T-cell (primary cell): ENCODE results near the gene ABLIM1. TPM values are rescaled to one million over a fixed set of nuclear protein-coding genes. Genes with fewer than 3 reads are reported as not detected.
A peak's percentile ranks its signal among the peaks of the same experiment; 100 is the strongest.

Source experiments
- ATAC-seq, 4 experiments: fragments of 200-7000 bp in 3 of 4; fragments of 150-1000 bp in 1 of 4; cut with Tn5 transposase; replicated peaks in 1 of 4; 1 replicate in 3 of 4; 2 replicates in 1 of 4; pipeline ENCODE4 v1.10.0; 2021; ENCODE audit warnings: moderate library complexity in 3 of 4, mild to moderate bottlenecking in 2 of 4, moderate number of reproducible peaks in 1 of 4
- CTCF ChIA-PET, 2 donors: fragments of 300-600 bp; sonication (Branson Sonifier 250); formaldehyde crosslinking; loops; one replicate each; lab custom pipeline; 2022; ENCODE audit warnings: antibody characterized with exemption in 2 of 2; lab: Charles Lee
- POLR2A ChIA-PET, 2 donors: fragments of 300-600 bp; sonication (Branson Sonifier 250); formaldehyde crosslinking; loops; one replicate each; lab custom pipeline; 2022; ENCODE audit warnings: antibody characterized with exemption in 2 of 2; lab: Charles Lee
- DNase-seq, 35 experiments: peaks; one replicate each; pipeline versions ENCODE4 v3.0.0 to v3.0.0-alpha.2; 2013 to 2023
- H3K27ac ChIP-seq: one replicate; pipeline ENCODE4 v1.5.1; 2013; ENCODE audit warnings: low read length
- H3K27me3 ChIP-seq, 2 experiments: replicated peaks in 1 of 2; 1 replicate in 1 of 2; 2 replicates in 1 of 2; pipeline versions ENCODE4 v1.6.1 to v1.7.0; 2013; ENCODE audit warnings: low read length in 1 of 2, mixed read lengths in 1 of 2; ENCODE audit not compliant: control insufficient read depth in 2 of 2, insufficient read depth in 2 of 2; ENCODE audit errors: extremely low read depth in 1 of 2
- H3K36me3 ChIP-seq, 2 donors: 1 replicate in 1 of 2; 2 replicates in 1 of 2; pipeline versions ENCODE4 v1.6.1 to v1.7.0; 2013; ENCODE audit warnings: low read length in 1 of 2; ENCODE audit not compliant: control insufficient read depth in 2 of 2, insufficient read depth in 1 of 2; ENCODE audit errors: extremely low read depth in 1 of 2
- H3K4me1 ChIP-seq, 2 experiments: 1 replicate in 1 of 2; 2 replicates in 1 of 2; pipeline versions ENCODE4 v1.6.1 to v1.7.0; 2013; ENCODE audit warnings: low read length in 2 of 2, mixed read lengths in 1 of 2; ENCODE audit not compliant: insufficient read depth in 2 of 2, control insufficient read depth in 1 of 2; ENCODE audit errors: extremely low read depth in 1 of 2
- H3K4me3 ChIP-seq, 2 donors: 1 replicate in 1 of 2; 2 replicates in 1 of 2; pipeline versions ENCODE4 v1.5.1 to v1.7.0; 2013; ENCODE audit warnings: mild to moderate bottlenecking in 2 of 2, low read length in 1 of 2, moderate library complexity in 1 of 2; ENCODE audit not compliant: control insufficient read depth in 1 of 2; ENCODE audit errors: extremely low read depth in 1 of 2
- H3K9me3 ChIP-seq: 2 replicates; pipeline ENCODE4 v1.7.0; 2013
- H3K27ac Mint-ChIP-seq, 2 donors: one replicate each; pipeline ENCODE4 v1.8.0; 2020 to 2021; ENCODE audit warnings: mild to moderate bottlenecking in 2 of 2, mixed read lengths in 2 of 2
- H3K27me3 Mint-ChIP-seq, 2 donors: one replicate each; pipeline ENCODE4 v1.8.0; 2021 to 2022; ENCODE audit warnings: mixed read lengths in 2 of 2
- H3K36me3 Mint-ChIP-seq: one replicate; pipeline ENCODE4 v1.8.0; 2021; ENCODE audit warnings: mixed read lengths
- H3K4me1 Mint-ChIP-seq, 3 donors: one replicate each; pipeline ENCODE4 v1.8.0; 2020 to 2022; ENCODE audit warnings: mixed read lengths in 3 of 3, mild to moderate bottlenecking in 1 of 3
- H3K4me3 Mint-ChIP-seq, 3 donors: one replicate each; pipeline ENCODE4 v1.8.0; 2020 to 2022; ENCODE audit warnings: mild to moderate bottlenecking in 3 of 3, mixed read lengths in 3 of 3, moderate library complexity in 3 of 3
- H3K9me3 Mint-ChIP-seq, 3 donors: one replicate each; pipeline ENCODE4 v1.8.0; 2020 to 2022; ENCODE audit warnings: mixed read lengths in 3 of 3
- WGBS: methylation state at CpG from one replicate; pipeline ENCODE4 v1.1.5; 2013; ENCODE audit warnings: missing lambda C conversion rate; ENCODE audit not compliant: insufficient coverage; 5-methylcytosine and 5-hydroxymethylcytosine counted together
- total RNA-seq, 35 experiments: library from RNA in 6 of 35; stranded (reverse) in 6 of 35; fragments of 120-200 nt in 1 of 35; gene quantifications; one replicate each; pipeline versions ENCODE4 v1.2.1 to v1.2.4 and lab custom pipeline; 2013 to 2026

Gene ABLIM1
- total RNA-seq, 5 donors from 2014 or later (not counting 1 experiment from before 2014, with no cell fraction given), result 212 to 311 (median 266) TPM

- no peaks in the 10 kb centered on the region for H3K9me3 Mint-ChIP-seq
- H3K27me3 Mint-ChIP-seq, result no peaks in the 10 kb centered on the region
- Histone ChIP-seq H3K4me3 (no peak overlapping the region), H3K36me3 (peaks cover 7 to 78% of the 10 kb centered on the region in 2 donors), H3K27ac (no peak overlapping the region), H3K4me1 (no peaks in the 10 kb centered on the region), H3K27me3 (no peaks in the 10 kb centered on the region), H3K9me3 (no peaks in the 10 kb centered on the region)
- POLR2A ChIA-PET, result no interaction called here
- WGBS, result no CpG with 5 or more reads among the region's 2 CpGs
- H3K4me3 Mint-ChIP-seq, result no peak overlapping the region
- peaks cover 58% of the 10 kb centered on the region for H3K36me3 Mint-ChIP-seq
- CTCF ChIA-PET, result interaction anchor here in 1 of 2 donors (0.8 kb wide), 1 partner anchor 373 kb away, joined by 3 read pairs; the partner anchor contains the start of gene FHIP2A
- ATAC-seq, result no peak
- peaks cover 9 to 16% (median 9%) of the 10 kb centered on the region in 3 donors for H3K4me1 Mint-ChIP-seq
- H3K27ac Mint-ChIP-seq, result peak overlapping the region in 1 of 2 donors; percentile 36
- no peak for DNase-seq
These were observed 209.2 kb downstream of the ABLIM1 start for GRCh38 chr10:114448897-114449296.

GRCh38 chr10:114445332-114445731, 212.7 kb downstream of the ABLIM1 start:
- Histone ChIP-seq H3K36me3 (peaks cover 10 to 87% of the 10 kb centered on the region in 2 donors), H3K27me3 (no peaks in the 10 kb centered on the region), H3K9me3 (no peaks in the 10 kb centered on the region), H3K4me3 (no peak overlapping the region), H3K27ac (no peak overlapping the region), H3K4me1 (no peaks in the 10 kb centered on the region)
- ChIA-PET POLR2A (no interaction called here), CTCF (no interaction called here)
- Mint-ChIP-seq H3K4me1 (peaks cover 0 to 2% (median 0%) of the 10 kb centered on the region in 3 donors), H3K27ac (peak overlapping the region; percentile 0 to 29), H3K36me3 (peaks cover 65% of the 10 kb centered on the region), H3K4me3 (no peak overlapping the region), H3K9me3 (no peaks in the 10 kb centered on the region), H3K27me3 (no peaks in the 10 kb centered on the region)
- WGBS, result 100% methylated on average over 4 of the region's 6 CpGs
- no peak for ATAC-seq
- DNase-seq, result no peak

GRCh38 chr10:114444819-114445218, 213.3 kb downstream of the ABLIM1 start:
- Histone ChIP-seq H3K27ac (no peak overlapping the region), H3K36me3 (peaks cover 10 to 88% of the 10 kb centered on the region in 2 donors), H3K27me3 (no peaks in the 10 kb centered on the region), H3K4me1 (no peaks in the 10 kb centered on the region), H3K4me3 (no peak overlapping the region), H3K9me3 (no peaks in the 10 kb centered on the region)
- DNase-seq (no peak), ATAC-seq (no peak)
- peak overlapping the region; percentile 12 to 29 for H3K27ac Mint-ChIP-seq
- POLR2A ChIA-PET, result no interaction called here
- CTCF ChIA-PET, result no interaction called here
- H3K27me3 Mint-ChIP-seq, result no peaks in the 10 kb centered on the region
- H3K4me1 Mint-ChIP-seq, result peaks cover 0 to 2% (median 0%) of the 10 kb centered on the region in 3 donors
- no peak overlapping the region for H3K4me3 Mint-ChIP-seq
- H3K9me3 Mint-ChIP-seq, result no peaks in the 10 kb centered on the region
- peaks cover 70% of the 10 kb centered on the region for H3K36me3 Mint-ChIP-seq

GRCh38 chr10:114442091-114442630, 215.9 kb downstream of the ABLIM1 start:
- Mint-ChIP-seq H3K9me3 (no peaks in the 10 kb centered on the region), H3K36me3 (peaks cover 85% of the 10 kb centered on the region), H3K4me1 (no peaks in the 10 kb centered on the region), H3K27ac (no peak overlapping the region), H3K27me3 (no peaks in the 10 kb centered on the region), H3K4me3 (no peak overlapping the region)
- Histone ChIP-seq H3K27me3 (no peaks in the 10 kb centered on the region), H3K4me3 (no peak overlapping the region), H3K9me3 (no peaks in the 10 kb centered on the region), H3K4me1 (no peaks in the 10 kb centered on the region), H3K27ac (no peak overlapping the region), H3K36me3 (peaks cover 24 to 91% of the 10 kb centered on the region in 2 donors)
- no CpG with 5 or more reads among the region's 4 CpGs for WGBS
- DNase-seq, result no peak
- ChIA-PET CTCF (no interaction called here), POLR2A (interaction anchor here in 1 of 2 donors (0.5 kb wide), 1 partner anchor 169 kb away, joined by 3 read pairs; no protein-coding TSS in a partner anchor)
- no peak for ATAC-seq

- DNase-seq, result no peak
These were observed 217.0 kb downstream of the ABLIM1 start for GRCh38 chr10:114441107-114441506.

GRCh38 chr10:114437473-114438292, 220.4 kb downstream of the ABLIM1 start:
- ATAC-seq (no peak), DNase-seq (no peak)
- Mint-ChIP-seq H3K27me3 (no peaks in the 10 kb centered on the region), H3K4me3 (no peak overlapping the region), H3K36me3 (peaks cover 81% of the 10 kb centered on the region), H3K4me1 (peaks cover 0 to 6% (median 4%) of the 10 kb centered on the region in 3 donors), H3K9me3 (no peaks in the 10 kb centered on the region), H3K27ac (no peak overlapping the region)
- peaks cover 30 to 95% of the 10 kb centered on the region in 2 donors for H3K36me3 ChIP-seq
- H3K4me1 ChIP-seq, result no peaks in the 10 kb centered on the region
- no peaks in the 10 kb centered on the region for H3K9me3 ChIP-seq
- 100% methylated on average over 2 of the region's 9 CpGs for WGBS
- no peak overlapping the region for H3K27ac ChIP-seq
- CTCF ChIA-PET, result no interaction called here
- H3K27me3 ChIP-seq, result no peaks in the 10 kb centered on the region
- H3K4me3 ChIP-seq, result no peak overlapping the region
- POLR2A ChIA-PET, result no interaction called here

More at GRCh38 chr10:114441107-114441506, 217.0 kb downstream of the ABLIM1 start:
- H3K9me3 Mint-ChIP-seq, result no peaks in the 10 kb centered on the region
- H3K9me3 ChIP-seq, result no peaks in the 10 kb centered on the region
- WGBS, result no CpG with 5 or more reads among the region's 1 CpG
- no peaks in the 10 kb centered on the region for H3K4me1 ChIP-seq
- ChIA-PET CTCF (no interaction called here), POLR2A (no interaction called here)
- H3K27ac ChIP-seq, result no peak overlapping the region
- H3K27me3 Mint-ChIP-seq, result no peaks in the 10 kb centered on the region
- no peaks in the 10 kb centered on the region for H3K27me3 ChIP-seq
- no peaks in the 10 kb centered on the region for H3K4me1 Mint-ChIP-seq
- no peak for ATAC-seq
- H3K36me3 ChIP-seq, result peaks cover 31 to 94% of the 10 kb centered on the region in 2 donors
- H3K36me3 Mint-ChIP-seq, result peaks cover 83% of the 10 kb centered on the region
- H3K4me3 Mint-ChIP-seq, result no peak overlapping the region
- H3K27ac Mint-ChIP-seq, result no peak overlapping the region
- no peak overlapping the region for H3K4me3 ChIP-seq
